ENCODE results near the gene CDC34. TPM values are rescaled to one million over a fixed set of nuclear protein-coding genes. Genes with fewer than 3 reads are reported as not detected.

CDC34 gene
- total RNA-seq, 1 donor from 2014 or later: 42.5 TPM

DNA sequence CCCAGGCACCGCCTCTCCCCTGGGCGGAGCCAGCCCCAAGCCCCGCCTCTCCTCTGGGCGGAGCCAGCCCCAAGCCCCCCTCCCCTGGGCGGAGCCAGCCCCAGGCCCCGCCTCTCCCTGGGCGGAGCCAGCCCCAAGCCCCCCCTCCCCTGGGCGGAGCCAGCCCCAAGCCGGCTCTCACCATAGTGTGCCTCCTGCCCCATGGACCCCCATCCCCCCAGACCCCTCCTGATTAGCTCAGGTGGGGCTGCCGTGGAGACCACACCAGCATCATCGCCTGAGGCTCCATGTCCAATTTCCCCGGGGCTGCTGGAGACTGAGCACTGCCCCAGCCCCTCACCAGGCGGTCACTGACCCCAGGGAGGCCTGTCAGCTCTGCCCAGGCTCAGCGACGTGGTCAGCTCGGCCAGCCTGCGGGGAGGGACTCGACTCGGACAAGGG, 39.4 kb upstream of the CDC34 start:
- Histone ChIP-seq H3K27me3 (peaks cover 17% of the 10 kb centered on the region), H3K4me1 (no peaks in the 10 kb centered on the region), H3K9me3 (ENCODE audit: low read depth) (no peaks in the 10 kb centered on the region), H2AFZ (replicated peaks) (no peak overlapping the region), H3F3A (ENCODE audit: low read depth) (peaks cover 43% of the 10 kb centered on the region), H3K36me3 (no peaks in the 10 kb centered on the region), H3K27ac (no peak overlapping the region), H3K79me2 (ENCODE audit: low read depth) (no peaks in the 10 kb centered on the region), H3K4me2 (no peak overlapping the region), H3K9ac (no peak overlapping the region), H3K4me3 (no peak overlapping the region), H4K20me1 (ENCODE audit: low read depth) (peaks cover 11% of the 10 kb centered on the region)
- peaks cover 5% of the 10 kb centered on the region for H3K36me3 Mint-ChIP-seq
- peaks cover 11% of the 10 kb centered on the region for H3K27me3 Mint-ChIP-seq (ENCODE audit: insufficient read depth, low read depth)
- peaks cover 18% of the 10 kb centered on the region for H3K4me1 Mint-ChIP-seq
- no peak overlapping the region for H3K27ac Mint-ChIP-seq
- TF ChIP-seq EZH2phosphoT487 (IDR thresholded peaks at IDR 0.05): no peak
- peaks cover 3% of the 10 kb centered on the region for H3K9me3 Mint-ChIP-seq
- H3K4me3 Mint-ChIP-seq: no peak overlapping the region
- DNase-seq (ENCODE audit: low spot score): no peak

DNA sequence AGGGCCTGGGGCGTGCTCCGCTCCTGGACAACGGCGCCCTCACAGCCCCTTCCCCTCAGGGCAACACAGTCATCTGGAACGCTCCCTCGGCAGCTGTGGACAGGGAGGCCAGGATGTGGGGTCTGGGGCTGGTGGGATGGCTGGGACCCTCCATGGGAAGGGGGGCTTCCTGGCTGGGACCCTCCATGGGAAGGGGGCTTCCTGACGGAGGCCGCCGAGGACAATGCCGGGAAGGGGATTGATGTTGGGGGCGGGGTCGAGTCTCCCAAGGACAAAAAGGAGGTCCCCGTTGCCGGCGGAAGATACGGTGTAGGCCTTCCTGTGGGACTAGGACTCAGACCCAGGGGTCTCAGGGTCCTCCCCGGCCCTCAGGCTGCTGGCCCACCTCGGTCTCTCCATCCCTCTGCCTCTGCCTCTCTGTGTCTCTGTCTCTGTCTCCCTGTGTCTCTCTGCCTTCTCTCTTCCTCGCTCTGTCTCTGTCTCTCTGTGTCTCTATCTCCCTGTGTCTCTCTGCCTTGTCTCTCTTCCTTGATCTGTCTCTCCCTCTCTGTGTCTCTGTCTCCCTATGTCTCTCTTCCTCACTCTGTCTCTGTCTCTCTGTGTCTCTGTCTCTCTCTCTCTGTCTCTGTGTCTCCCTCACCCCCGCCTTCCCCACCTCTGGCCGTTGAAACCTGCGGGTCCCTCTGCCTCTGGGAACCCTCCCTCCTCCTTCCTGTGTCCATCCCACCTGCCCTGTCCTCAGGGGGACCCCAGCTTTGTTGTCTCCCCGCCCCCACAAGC, 38.0 kb upstream of the CDC34 start:
- H3K27ac ChIP-seq: no peak overlapping the region
- no peaks in the 10 kb centered on the region for H3K36me3 ChIP-seq
- DNase-seq (ENCODE audit: low spot score): no peak
- no peaks in the 10 kb centered on the region for H3K4me1 ChIP-seq
- H3K4me2 ChIP-seq: no peak overlapping the region
- H2AFZ ChIP-seq (replicated peaks): no peak overlapping the region
- peaks cover 14% of the 10 kb centered on the region for H3K4me1 Mint-ChIP-seq
- H3K27me3 Mint-ChIP-seq (ENCODE audit: insufficient read depth, low read depth): peaks cover 12% of the 10 kb centered on the region
- H3K9ac ChIP-seq: no peak overlapping the region
- peaks cover 39% of the 10 kb centered on the region for H3F3A ChIP-seq (ENCODE audit: low read depth)
- H3K9me3 ChIP-seq (ENCODE audit: low read depth): no peaks in the 10 kb centered on the region
- H3K27me3 ChIP-seq: peaks cover 32% of the 10 kb centered on the region
- TF ChIP-seq EZH2 (IDR thresholded peaks at IDR 0.05) (no peak), EZH2phosphoT487 (IDR thresholded peaks at IDR 0.05) (no peak)
- TF ChIP-seq, protein P1, sequence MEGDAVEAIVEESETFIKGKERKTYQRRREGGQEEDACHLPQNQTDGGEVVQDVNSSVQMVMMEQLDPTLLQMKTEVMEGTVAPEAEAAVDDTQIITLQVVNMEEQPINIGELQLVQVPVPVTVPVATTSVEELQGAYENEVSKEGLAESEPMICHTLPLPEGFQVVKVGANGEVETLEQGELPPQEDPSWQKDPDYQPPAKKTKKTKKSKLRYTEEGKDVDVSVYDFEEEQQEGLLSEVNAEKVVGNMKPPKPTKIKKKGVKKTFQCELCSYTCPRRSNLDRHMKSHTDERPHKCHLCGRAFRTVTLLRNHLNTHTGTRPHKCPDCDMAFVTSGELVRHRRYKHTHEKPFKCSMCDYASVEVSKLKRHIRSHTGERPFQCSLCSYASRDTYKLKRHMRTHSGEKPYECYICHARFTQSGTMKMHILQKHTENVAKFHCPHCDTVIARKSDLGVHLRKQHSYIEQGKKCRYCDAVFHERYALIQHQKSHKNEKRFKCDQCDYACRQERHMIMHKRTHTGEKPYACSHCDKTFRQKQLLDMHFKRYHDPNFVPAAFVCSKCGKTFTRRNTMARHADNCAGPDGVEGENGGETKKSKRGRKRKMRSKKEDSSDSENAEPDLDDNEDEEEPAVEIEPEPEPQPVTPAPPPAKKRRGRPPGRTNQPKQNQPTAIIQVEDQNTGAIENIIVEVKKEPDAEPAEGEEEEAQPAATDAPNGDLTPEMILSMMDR (IDR thresholded peaks at IDR 0.05): no peak
- no peak overlapping the region for H3K4me3 ChIP-seq
- H3K27ac Mint-ChIP-seq: no peak overlapping the region
- no peaks in the 10 kb centered on the region for H3K79me2 ChIP-seq (ENCODE audit: low read depth)
- H3K4me3 Mint-ChIP-seq: no peak overlapping the region
- H4K20me1 ChIP-seq (ENCODE audit: low read depth): peaks cover 18% of the 10 kb centered on the region
- H3K9me3 Mint-ChIP-seq: peaks cover 3% of the 10 kb centered on the region
- peaks cover 2% of the 10 kb centered on the region for H3K36me3 Mint-ChIP-seq

DNA sequence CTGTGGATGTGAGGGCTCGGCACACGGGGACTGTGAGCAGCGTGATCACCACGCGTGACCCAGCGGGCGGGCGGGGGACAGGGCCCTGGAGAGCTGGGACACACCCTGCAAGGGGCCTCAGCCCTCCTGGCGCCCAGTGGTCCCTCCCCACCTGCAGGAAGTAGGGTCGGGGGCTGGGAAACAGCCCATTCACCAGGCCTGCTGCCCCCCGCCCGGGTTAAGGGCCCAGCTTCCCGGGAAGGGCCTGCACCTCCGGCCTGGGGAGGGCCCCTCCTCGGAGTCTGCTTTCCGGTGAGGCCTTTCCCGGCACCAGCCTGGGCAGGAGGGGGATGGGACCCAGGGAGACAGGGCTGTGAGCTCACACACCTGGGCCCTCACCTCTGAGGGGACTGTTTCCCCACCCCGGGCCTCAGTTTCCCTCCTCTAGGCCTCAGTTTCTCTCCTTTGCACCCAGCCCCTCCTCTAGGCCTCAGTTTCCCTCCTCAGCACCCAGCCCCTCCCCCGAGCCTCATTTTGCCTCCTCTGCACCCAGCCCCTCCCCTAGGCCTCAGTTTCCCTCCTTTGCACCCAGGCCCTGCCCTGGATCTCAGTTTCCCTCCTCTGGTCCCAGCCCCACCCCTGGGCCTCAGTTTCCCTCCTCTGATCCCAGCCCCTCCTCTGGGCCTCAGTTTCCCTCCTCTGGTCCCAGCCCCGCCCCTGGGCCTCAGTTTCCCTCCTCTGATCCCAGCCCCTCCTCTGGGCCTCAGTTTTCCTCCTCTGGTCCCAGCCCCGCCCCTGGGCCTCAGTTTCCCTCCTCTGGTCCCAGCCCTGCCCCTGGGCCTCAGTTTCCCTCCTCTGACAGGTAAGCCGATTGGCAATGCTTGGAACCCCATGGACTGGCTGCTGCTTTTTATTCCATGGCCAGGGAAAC, 37.1 kb upstream of the CDC34 start:
- Histone ChIP-seq H3K4me1 (no peaks in the 10 kb centered on the region), H3K4me3 (no peak overlapping the region), H4K20me1 (ENCODE audit: low read depth) (peaks cover 18% of the 10 kb centered on the region), H3K27ac (no peak overlapping the region), H3F3A (ENCODE audit: low read depth) (peaks cover 36% of the 10 kb centered on the region), H3K36me3 (no peaks in the 10 kb centered on the region), H3K4me2 (no peak overlapping the region), H3K79me2 (ENCODE audit: low read depth) (no peaks in the 10 kb centered on the region), H2AFZ (replicated peaks) (no peak overlapping the region), H3K9ac (no peak overlapping the region), H3K27me3 (peaks cover 40% of the 10 kb centered on the region), H3K9me3 (ENCODE audit: low read depth) (no peaks in the 10 kb centered on the region)
- no peak overlapping the region for H3K4me3 Mint-ChIP-seq
- H3K9me3 Mint-ChIP-seq: peaks cover 7% of the 10 kb centered on the region
- peaks cover 17% of the 10 kb centered on the region for H3K4me1 Mint-ChIP-seq
- peaks cover 5% of the 10 kb centered on the region for H3K36me3 Mint-ChIP-seq
- TF ChIP-seq EZH2phosphoT487 (IDR thresholded peaks at IDR 0.05) (no peak), EZH2 (IDR thresholded peaks at IDR 0.05) (no peak)
- TF ChIP-seq, protein P1 (IDR thresholded peaks at IDR 0.05): no peak
- no peak overlapping the region for H3K27ac Mint-ChIP-seq
- H3K27me3 Mint-ChIP-seq (ENCODE audit: insufficient read depth, low read depth): peaks cover 17% of the 10 kb centered on the region
- no peak for DNase-seq (ENCODE audit: low spot score)

Data from neural progenitor cell (in vitro differentiated cells).